ENCODE data around the gene DEPDC4. TPM values are rescaled to one million over a fixed set of nuclear protein-coding genes. Genes with fewer than 3 reads are reported as not detected.

Gene DEPDC4
- total RNA-seq, 1 experiment from 2014 or later = 1.9 TPM

Other genes starting within 250 kb of the DEPDC4 start
- gene BLTP3B, start 124.2 kb downstream of the DEPDC4 start, total RNA-seq (2014; rRNA removed; shearing (Covaris generic)) = 17.4 and 33.7 TPM in 2 replicates
- gene ACTR6, start 66.3 kb downstream of the DEPDC4 start, total RNA-seq (2014; rRNA removed; shearing (Covaris generic)) = 20.3 and 44.6 TPM in 2 replicates
- gene SCYL2, start 98 bp upstream of the DEPDC4 start, total RNA-seq (2014; rRNA removed; shearing (Covaris generic)) = 46.8 and 54.9 TPM in 2 replicates
- gene SLC17A8, start 90.0 kb upstream of the DEPDC4 start, total RNA-seq (2014; rRNA removed; shearing (Covaris generic)) = not detected in 2 replicates
- 0.55 TPM in 1 of 2 replicates, not detected in the other for gene NR1H4, start 206.8 kb upstream of the DEPDC4 start, total RNA-seq (2014; rRNA removed; shearing (Covaris generic))

All from SJSA1 (cell line).